Effector memory CD4-positive, alpha-beta T cell (primary cell): ENCODE data around the gene C7orf33.
"Not testable (repeated sequence)": the region's sequence is repeated elsewhere in the genome, so short reads cannot be mapped to it uniquely, and the experiment has no call there.

Source experiments
- DNase-seq, 3 donors: peaks; one replicate each; pipeline ENCODE4 v3.0.0-alpha.2; 2020
- H3K27ac ChIP-seq: 2 replicates; pipeline ENCODE4 v1.7.0; 2013; ENCODE audit warnings: mild to moderate bottlenecking, low read length, moderate library complexity; ENCODE audit not compliant: insufficient read depth, poor library complexity, severe bottlenecking
- H3K27me3 ChIP-seq: replicated peaks from 2 replicates; pipeline ENCODE4 v1.7.0; 2013; ENCODE audit warnings: mild to moderate bottlenecking, low read length; ENCODE audit not compliant: insufficient read depth, control insufficient read depth, poor library complexity, severe bottlenecking
- H3K36me3 ChIP-seq: 2 replicates; pipeline ENCODE4 v1.7.0; 2013; ENCODE audit warnings: mild to moderate bottlenecking, low read length, moderate library complexity; ENCODE audit not compliant: control insufficient read depth, insufficient read depth
- H3K4me1 ChIP-seq: 2 replicates; pipeline ENCODE4 v1.7.0; 2013; ENCODE audit warnings: low read length, mild to moderate bottlenecking; ENCODE audit not compliant: control insufficient read depth, insufficient read depth, poor library complexity, severe bottlenecking
- H3K4me3 ChIP-seq: 2 replicates; pipeline ENCODE4 v1.7.0; 2013; ENCODE audit warnings: low read length, low read depth, mild to moderate bottlenecking; ENCODE audit not compliant: insufficient read depth, poor library complexity, severe bottlenecking
- H3K9me3 ChIP-seq: 2 replicates; pipeline ENCODE4 v1.7.0; 2013; ENCODE audit warnings: mild to moderate bottlenecking, low read length, moderate library complexity; ENCODE audit not compliant: control insufficient read depth

C7orf33 gene

GRCh38 chr7:148561099-148561498 is 29.5 kb upstream of the C7orf33 start:
- Histone ChIP-seq H3K9me3 (no peaks in the 10 kb centered on the region), H3K27me3 (peaks cover 3% of the 10 kb centered on the region), H3K4me1 (peaks cover 4% of the 10 kb centered on the region), H3K27ac (no peak overlapping the region), H3K36me3 (no peaks in the 10 kb centered on the region), H3K4me3 (no peak overlapping the region)
- no peak for DNase-seq

- no peaks in the 10 kb centered on the region for H3K36me3 ChIP-seq
- peak overlapping the region; percentile 11 for H3K4me3 ChIP-seq
- no peaks in the 10 kb centered on the region for H3K9me3 ChIP-seq
- DNase-seq: no peak
- H3K4me1 ChIP-seq: peaks cover 4% of the 10 kb centered on the region
- H3K27ac ChIP-seq: no peak overlapping the region
- no peaks in the 10 kb centered on the region for H3K27me3 ChIP-seq
Measured at GRCh38 chr7:148563583-148564274, 26.8 kb upstream of the C7orf33 start.

- H3K9me3 ChIP-seq, H3K27ac ChIP-seq, H3K4me1 ChIP-seq, H3K27me3 ChIP-seq, DNase-seq, H3K36me3 ChIP-seq: not testable (repeated sequence)
- H3K4me3 ChIP-seq: peak overlapping the region; percentile 11
Measured at GRCh38 chr7:148564275-148564951, 26.2 kb upstream of the C7orf33 start.

GRCh38 chr7:148566736-148567135 is 23.8 kb upstream of the C7orf33 start:
- no peak for DNase-seq
- H3K9me3 ChIP-seq: no peaks in the 10 kb centered on the region

GRCh38 chr7:148567524-148567923 is 23.0 kb upstream of the C7orf33 start:
- no peaks in the 10 kb centered on the region for H3K36me3 ChIP-seq
- no peaks in the 10 kb centered on the region for H3K9me3 ChIP-seq
- peaks cover 4% of the 10 kb centered on the region for H3K4me1 ChIP-seq
- no peak for DNase-seq
- no peak overlapping the region for H3K4me3 ChIP-seq
- H3K27ac ChIP-seq: no peak overlapping the region
- no peaks in the 10 kb centered on the region for H3K27me3 ChIP-seq

More at GRCh38 chr7:148566736-148567135, 23.8 kb upstream of the C7orf33 start:
- peaks cover 4% of the 10 kb centered on the region for H3K4me1 ChIP-seq
- H3K27me3 ChIP-seq: no peaks in the 10 kb centered on the region
- no peak overlapping the region for H3K27ac ChIP-seq
- H3K36me3 ChIP-seq: no peaks in the 10 kb centered on the region
- H3K4me3 ChIP-seq: no peak overlapping the region

- H3K36me3 ChIP-seq: no peaks in the 10 kb centered on the region
- no peak overlapping the region for H3K4me3 ChIP-seq
- no peaks in the 10 kb centered on the region for H3K27me3 ChIP-seq
- no peak for DNase-seq
- H3K27ac ChIP-seq: no peak overlapping the region
- peaks cover under 1% of the 10 kb centered on the region for H3K4me1 ChIP-seq
- H3K9me3 ChIP-seq: no peaks in the 10 kb centered on the region
Measured at GRCh38 chr7:148570510-148570909, 20.1 kb upstream of the C7orf33 start.

GRCh38 chr7:148570973-148571372 is 19.6 kb upstream of the C7orf33 start:
- not testable (repeated sequence) for H3K36me3 ChIP-seq, H3K4me1 ChIP-seq, H3K9me3 ChIP-seq, H3K27ac ChIP-seq, DNase-seq, H3K27me3 ChIP-seq, H3K4me3 ChIP-seq

- H3K27ac ChIP-seq: no peak overlapping the region
Measured at GRCh38 chr7:148571381-148571780, 19.2 kb upstream of the C7orf33 start.

GRCh38 chr7:148572067-148572522 is 18.5 kb upstream of the C7orf33 start:
- H3K27me3 ChIP-seq: no peaks in the 10 kb centered on the region

More at GRCh38 chr7:148571381-148571780, 19.2 kb upstream of the C7orf33 start:
- H3K4me1 ChIP-seq: peaks cover 4% of the 10 kb centered on the region
- H3K27me3 ChIP-seq: no peaks in the 10 kb centered on the region
- no peaks in the 10 kb centered on the region for H3K9me3 ChIP-seq
- H3K36me3 ChIP-seq: no peaks in the 10 kb centered on the region
- DNase-seq: no peak
- no peak overlapping the region for H3K4me3 ChIP-seq

GRCh38 chr7:148573581-148573980 is 17.0 kb upstream of the C7orf33 start:
- not testable (repeated sequence) for H3K4me1 ChIP-seq, H3K27ac ChIP-seq, H3K9me3 ChIP-seq, H3K36me3 ChIP-seq, H3K27me3 ChIP-seq, H3K4me3 ChIP-seq, DNase-seq

More at GRCh38 chr7:148572067-148572522, 18.5 kb upstream of the C7orf33 start:
- no peaks in the 10 kb centered on the region for H3K9me3 ChIP-seq
- H3K4me1 ChIP-seq: peaks cover 4% of the 10 kb centered on the region
- no peaks in the 10 kb centered on the region for H3K36me3 ChIP-seq
- no peak for DNase-seq
- H3K27ac ChIP-seq: no peak overlapping the region
- H3K4me3 ChIP-seq: no peak overlapping the region
